Uterus (tissue), 2 donors: ENCODE measurements around the gene RNF186.

Experiments used
- POLR2A ChIP-seq, 2 donors: fragments of 450-650 bp; IDR thresholded peaks; one replicate each; pipeline ENCODE4 v1.6.1; 2016; ENCODE audit warnings: antibody characterized with exemption in 2 of 2, mild to moderate bottlenecking in 1 of 2, moderate library complexity in 1 of 2
- TF ChIP-seq, protein P1 (sequence below), 4 experiments: fragments of 200-600 bp in 2 of 4; fragments of 450-650 bp in 2 of 4; sonication (generic) in 2 of 4; IDR thresholded peaks; one replicate each; pipeline ENCODE4 v1.5.1; 2016 to 2019; ENCODE audit warnings: antibody characterized with exemption in 4 of 4, mild to moderate bottlenecking in 2 of 4, moderate library complexity in 1 of 4

DNA sequence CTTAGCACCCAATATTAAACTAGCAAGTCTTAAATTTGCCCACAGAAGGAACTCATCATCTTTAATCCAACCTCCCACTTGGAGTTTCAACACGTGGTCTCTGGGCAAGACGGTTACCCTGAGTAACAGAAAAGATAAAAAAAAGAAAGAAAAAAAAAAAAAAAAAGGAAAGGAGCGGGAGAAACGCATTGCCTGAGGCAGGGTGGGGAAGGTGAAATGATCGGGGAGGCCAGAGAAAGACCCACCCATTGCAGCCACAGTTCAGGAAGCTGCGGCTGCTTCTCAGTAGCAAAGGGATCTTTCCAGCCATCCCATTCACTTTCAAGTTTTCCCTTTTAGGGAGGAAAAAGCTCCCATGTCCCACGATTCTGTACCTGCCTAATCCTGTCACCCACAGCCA lies 35.1 kb upstream of the RNF186 start:
- TF ChIP-seq, protein P1, sequence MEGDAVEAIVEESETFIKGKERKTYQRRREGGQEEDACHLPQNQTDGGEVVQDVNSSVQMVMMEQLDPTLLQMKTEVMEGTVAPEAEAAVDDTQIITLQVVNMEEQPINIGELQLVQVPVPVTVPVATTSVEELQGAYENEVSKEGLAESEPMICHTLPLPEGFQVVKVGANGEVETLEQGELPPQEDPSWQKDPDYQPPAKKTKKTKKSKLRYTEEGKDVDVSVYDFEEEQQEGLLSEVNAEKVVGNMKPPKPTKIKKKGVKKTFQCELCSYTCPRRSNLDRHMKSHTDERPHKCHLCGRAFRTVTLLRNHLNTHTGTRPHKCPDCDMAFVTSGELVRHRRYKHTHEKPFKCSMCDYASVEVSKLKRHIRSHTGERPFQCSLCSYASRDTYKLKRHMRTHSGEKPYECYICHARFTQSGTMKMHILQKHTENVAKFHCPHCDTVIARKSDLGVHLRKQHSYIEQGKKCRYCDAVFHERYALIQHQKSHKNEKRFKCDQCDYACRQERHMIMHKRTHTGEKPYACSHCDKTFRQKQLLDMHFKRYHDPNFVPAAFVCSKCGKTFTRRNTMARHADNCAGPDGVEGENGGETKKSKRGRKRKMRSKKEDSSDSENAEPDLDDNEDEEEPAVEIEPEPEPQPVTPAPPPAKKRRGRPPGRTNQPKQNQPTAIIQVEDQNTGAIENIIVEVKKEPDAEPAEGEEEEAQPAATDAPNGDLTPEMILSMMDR (IDR thresholded peaks at IDR 0.05) = no peak
- no peak for TF ChIP-seq POLR2A (IDR thresholded peaks at IDR 0.05)
